Left cardiac atrium (tissue), 4 donors: Measurements from ENCODE around the gene PPM1M. TPM values are rescaled to one million over a fixed set of nuclear protein-coding genes. Genes with fewer than 3 reads are reported as not detected.
A peak's percentile ranks its signal among the peaks of the same experiment; 100 is the strongest.

ENCODE experiments used
- ATAC-seq, 2 donors: fragments of 200-7000 bp; cut with Tn5 transposase; one replicate each; pipeline ENCODE4 v1.9.1; 2020; ENCODE audit warnings: mild to moderate bottlenecking in 2 of 2, moderate library complexity in 2 of 2
- DNase-seq: peaks from one replicate; pipeline ENCODE4 v3.0.0-alpha.2; 2020
- intact Hi-C, 2 donors: fragments of 100-400 bp; cut with DNase I; formaldehyde crosslinking; loops; one replicate each; pipeline versions ENCODE4 v1.14.1 to v1.15.1; 2022 to 2023
- total RNA-seq, 2 donors: library from RNA; stranded (reverse); fragmentation: NEBNext Ultra II Directional; extraction: Animal tissue kit (Norgen Biotek cat#: 25700); gene quantifications; one replicate each; pipeline ENCODE4 v1.2.1, GENCODE V29; 2021
- donor health status: DM: no; HTN: yes; CAD: no.
- donor health status: DM: no; HTN: yes; CAD: no; lungs with severe emphysema.
- donor health status: DM: yes; HTN: yes; CAD: no.
- donor health status: Dilated cardiomyopathy.

PPM1M gene
- total RNA-seq, 2 donors from 2014 or later, result 11.8 to 17.4 TPM

DNA sequence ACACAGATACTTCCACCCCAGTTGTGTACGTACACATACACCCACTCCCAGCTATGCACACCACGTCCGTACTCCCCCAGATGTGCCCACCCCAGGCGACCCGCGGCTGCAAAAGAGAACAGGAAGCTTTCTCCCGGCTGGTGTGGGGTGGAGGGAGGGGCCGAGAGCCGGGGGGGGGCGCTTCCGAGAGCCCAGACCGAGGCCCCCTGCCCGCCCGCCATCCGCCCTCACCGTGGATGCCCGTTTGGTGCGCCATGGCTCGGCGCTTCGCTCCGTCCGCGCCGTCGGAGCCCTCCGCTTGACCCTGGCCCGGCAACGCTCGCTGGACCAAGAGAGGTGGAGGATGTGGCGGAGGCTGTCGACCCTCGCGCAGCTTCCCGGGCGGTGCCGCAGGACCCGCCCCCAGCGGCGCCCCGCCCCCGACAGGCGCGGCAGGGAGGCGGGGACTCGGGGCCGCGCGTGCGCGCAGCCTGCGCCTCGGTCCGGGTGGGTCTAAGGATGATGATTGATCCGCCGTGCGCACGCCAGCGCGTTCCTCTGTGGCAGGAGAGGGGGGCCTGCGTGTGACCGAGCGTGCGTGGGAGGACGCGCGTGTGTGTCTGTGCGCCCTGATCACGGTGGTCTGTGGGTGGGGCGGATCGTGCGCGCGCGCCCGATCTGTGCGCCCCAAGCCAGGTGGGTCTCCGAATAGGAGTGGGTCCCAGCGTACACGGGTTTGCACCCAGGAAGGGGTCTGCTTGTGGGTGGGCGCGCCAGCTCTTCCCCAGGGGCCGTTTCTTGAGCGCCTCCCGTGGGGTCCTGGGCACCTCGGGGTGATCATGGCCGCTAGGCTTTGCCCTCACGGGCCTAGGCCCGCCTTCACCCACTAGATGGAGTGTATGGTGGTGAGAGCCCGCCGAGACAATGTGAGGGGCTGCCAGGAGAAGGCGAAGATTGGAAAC, 6.5 kb upstream of the PPM1M start, which contains the start of gene TWF2:
Gene TWF2, minus strand, starts transcription at position 398 of the 941 bp plus-strand sequence. Its CDS starts 142 bp downstream, at position 256.
- ATAC-seq, result peak; percentile 91 to 92
- DNase-seq, result peak; percentile 88
- intact Hi-C loops, result no loop called here

DNA sequence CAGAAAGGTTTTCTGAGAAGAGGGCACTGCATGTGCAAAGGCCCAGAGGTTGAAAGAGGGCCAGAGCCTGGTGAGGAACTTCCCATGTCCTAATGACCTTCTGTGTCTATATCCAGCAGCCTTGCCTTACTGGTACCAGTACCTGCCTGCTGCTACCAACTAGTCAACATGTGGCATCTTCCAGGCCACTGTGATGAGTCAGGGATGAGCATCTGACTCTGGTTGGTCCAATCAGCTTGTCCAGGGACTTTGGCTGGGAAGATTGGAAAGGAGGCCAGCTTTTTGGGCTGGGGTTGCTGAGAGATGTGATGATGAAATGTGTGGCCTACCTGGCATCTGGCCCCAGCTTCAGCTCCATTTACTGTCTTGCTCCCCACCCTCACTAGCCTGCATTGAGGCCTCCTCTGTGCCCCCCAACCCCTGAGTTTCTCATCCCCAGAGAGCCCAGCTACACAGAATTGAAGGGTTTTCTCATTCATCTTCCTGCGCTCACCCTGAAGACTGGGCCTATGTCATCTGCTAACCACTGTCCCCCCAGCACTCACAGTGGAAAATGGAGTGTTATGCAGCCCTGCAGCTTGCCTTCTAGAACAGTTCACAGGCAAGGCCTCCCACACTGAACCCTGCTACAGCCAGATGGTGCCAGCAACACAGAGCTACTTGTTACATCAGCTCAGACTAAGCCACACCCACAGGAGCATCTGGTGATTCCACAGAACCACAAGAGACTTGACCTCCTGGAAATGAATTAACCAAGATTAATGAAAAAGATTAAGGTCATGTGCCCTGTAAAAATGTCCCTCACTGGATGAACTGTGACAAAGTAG, 5.3 kb upstream of the PPM1M start:
- ATAC-seq (no peak), DNase-seq (peak; percentile 57)
- intact Hi-C loops, result loop anchor here in 1 of 2 donors (5.0 kb wide), 1 partner anchor 37 kb away; the partner anchor contains the start of gene WDR82

DNA sequence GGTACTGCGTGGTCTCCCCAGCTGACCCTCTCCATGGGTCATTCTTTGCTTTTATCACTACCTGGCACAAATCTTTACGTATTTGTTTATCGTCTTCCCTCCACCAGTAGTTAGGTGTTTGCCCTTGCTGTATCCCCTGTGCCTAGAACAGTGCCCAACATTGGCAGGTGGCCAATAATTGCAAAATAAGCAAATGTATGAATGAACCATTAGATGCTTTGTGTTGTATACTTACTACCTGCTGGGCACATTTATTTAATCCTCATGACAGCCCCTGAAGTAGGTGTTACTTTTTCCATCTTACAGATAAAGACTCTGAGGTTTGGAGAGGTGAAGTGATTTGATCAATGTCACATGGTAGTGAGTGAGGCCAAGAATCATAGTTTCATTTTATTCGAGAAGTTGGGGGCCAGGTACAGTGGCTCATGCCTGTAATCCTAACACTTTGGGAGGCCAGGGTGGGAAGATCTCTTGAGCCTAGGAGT, 4.6 kb upstream of the PPM1M start:
- no peak for ATAC-seq
- DNase-seq, result no peak
- intact Hi-C loops, result loop anchor here in 1 of 2 donors (5.0 kb wide), 1 partner anchor 36 kb away; the partner anchor contains the start of gene WDR82

DNA sequence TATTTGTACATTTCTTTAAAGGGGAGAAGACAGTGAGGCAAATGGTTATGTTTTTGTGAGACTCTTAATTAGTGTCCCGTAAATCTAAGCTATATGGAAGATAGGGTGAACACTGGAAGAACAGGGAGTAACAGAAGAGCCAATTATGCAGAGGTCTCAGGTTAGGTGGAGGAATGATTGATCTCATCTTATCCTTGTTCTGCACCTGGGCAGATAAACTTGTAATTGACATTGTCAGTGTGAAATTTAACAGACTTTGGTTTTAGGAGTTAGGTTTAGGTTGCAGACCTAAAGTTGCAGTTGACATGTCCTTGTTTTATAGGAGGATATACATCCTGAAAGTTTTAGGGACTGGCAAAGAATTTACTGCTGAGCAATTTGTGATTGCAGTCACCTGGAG, 3.5 kb upstream of the PPM1M start:
- DNase-seq (no peak), ATAC-seq (no peak)
- intact Hi-C loops, result loop anchor here in 1 of 2 donors (5.0 kb wide), 1 partner anchor 35 kb away; the partner anchor contains the start of gene WDR82

DNA sequence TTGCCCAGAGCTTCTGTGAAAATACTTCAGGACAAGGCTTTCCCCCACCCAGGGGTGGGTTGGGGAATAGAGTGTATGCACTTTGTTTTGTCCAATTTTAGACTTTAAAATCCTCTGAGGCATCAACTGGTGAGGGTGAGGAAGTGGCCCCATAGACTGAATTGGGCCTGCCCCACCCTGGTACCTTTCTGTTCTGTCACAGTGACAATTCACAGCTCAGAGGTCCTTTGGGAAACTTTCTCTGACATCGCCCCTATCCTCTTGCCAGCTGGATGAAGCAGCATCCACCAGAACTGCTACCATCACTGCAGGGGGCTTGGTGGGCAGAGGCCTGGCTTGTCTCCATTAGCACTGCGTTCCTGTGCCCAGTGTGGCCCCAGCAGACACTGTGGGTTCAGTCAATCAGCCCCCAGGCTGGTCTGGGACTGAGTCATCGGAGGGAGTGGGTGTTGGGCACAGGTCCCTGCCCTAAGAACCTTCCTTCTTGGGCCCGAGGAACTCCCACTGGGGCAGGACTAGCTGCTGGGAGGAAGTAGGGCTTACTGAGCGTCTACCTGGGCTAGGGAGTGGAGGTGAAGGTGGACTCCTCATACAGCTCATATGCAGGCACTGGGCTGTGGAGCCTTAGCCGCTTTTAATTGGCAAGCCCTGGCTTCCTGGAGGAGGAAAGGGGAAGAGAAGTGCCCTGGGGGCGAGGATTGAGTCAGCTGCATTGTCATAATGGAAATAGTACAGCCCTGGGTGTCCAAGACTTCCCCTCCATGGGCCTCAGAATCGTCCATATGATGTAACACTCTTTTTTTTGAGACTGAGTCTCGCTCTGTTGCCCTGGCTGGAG, 1.5 kb upstream of the PPM1M start:
- ATAC-seq (peak in 1 of 2 donors; percentile 8), DNase-seq (no peak)
- intact Hi-C loops, result loop anchor here in 1 of 2 donors (5.0 kb wide), 1 partner anchor 33 kb away; the partner anchor contains the start of gene WDR82

DNA sequence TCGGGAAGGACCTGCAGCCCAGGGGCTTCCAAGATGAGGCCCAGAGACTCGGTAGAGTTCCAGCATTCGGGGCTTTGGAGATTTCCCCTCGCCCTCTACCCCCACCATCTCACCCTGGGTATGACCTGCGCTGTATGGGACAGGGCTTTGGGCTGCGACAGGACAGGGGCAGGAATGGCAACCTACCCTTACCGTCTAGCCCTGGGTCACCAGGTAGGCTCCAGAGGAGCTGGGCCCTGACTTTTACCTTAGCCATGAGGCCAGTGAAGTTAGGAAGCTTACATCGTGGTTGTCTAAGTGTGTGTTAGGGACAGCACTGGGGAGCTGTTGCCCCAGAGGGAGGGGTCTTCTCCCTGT, 683 bp downstream of the PPM1M start:
- intact Hi-C loops, result no loop called here
- peak; percentile 0 to 13 for ATAC-seq
- no peak for DNase-seq

DNA sequence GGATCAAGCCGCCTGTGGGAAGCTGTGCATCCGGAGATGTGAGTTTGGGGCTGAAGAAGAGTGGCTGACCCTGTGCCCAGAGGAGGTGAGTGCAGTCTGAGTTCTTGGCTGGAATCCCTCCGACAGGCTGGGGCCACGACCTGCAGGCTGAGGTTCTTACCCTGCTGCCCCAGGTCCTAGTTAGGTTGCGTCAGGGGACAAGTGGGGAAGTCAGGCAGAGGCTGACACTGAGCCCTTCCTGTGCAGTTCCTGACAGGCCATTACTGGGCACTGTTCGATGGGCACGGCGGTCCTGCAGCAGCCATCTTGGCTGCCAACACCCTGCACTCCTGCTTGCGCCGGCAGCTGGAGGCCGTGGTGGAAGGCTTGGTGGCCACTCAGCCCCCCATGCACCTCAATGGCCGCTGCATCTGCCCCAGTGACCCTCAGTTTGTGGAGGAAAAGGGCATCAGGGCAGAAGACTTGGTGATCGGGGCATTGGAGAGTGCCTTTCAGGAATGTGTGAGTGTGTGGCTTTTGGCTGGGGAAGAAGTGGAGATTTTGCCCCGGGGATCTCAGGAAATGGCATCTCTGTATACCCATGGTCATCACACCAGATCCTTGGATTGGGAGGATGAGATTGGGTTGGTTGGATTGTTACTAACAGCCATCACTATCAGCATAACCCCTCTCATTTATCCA, 1.3 kb downstream of the PPM1M start:
- DNase-seq, result no peak
- intact Hi-C loops, result no loop called here
- peak in 1 of 2 donors; percentile 5 for ATAC-seq

DNA sequence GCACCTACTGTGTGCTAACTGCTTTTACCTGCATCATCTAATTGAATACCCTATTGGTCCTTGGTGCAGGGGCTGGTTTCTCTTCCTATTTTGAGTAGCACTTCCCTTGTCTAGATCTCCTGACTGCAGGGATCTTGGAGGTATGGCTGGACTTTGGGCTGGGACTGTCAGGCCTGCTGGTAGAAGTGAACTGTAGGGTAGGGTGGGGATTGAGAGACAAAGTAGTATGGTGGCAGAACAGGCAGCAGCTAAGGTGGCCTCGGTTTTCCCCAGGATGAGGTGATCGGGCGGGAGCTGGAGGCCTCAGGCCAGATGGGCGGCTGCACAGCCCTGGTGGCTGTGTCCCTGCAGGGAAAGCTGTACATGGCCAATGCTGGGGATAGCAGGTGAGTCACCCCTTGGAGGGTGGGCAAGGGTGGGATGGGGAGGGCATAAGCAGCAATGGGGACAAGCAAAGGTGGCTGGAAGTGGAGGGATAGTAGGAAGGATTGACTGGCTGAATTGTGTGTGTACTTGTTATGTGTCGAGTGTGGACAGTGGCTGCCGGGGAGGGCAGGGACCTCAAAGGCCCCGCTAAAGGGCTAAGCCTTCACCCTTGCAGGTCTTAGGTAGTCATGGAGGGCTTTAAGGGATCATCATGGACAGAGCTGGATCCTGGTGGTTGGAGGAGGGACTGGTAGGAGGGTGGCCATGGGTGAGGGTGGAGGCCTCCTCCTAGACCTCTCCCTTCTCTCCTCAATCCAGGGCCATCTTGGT, 2.0 kb downstream of the PPM1M start:
- DNase-seq, result no peak
- ATAC-seq, result no peak
- intact Hi-C loops, result no loop called here

DNA sequence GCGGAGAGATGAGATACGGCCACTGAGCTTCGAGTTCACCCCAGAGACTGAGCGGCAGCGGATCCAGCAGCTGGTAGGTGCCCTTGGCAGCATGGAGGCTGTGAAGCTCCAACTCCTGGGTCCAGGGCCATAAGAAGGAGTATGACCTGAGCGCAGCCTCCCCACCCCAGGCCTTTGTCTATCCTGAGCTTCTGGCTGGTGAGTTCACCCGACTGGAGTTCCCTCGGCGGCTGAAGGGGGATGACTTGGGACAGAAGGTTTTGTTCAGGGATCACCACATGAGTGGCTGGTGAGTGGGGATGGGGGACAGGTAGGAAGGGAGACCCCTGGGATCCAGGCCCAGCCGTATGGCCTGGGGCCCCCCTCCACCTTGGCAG, 2.6 kb downstream of the PPM1M start:
- intact Hi-C loops, result no loop called here
- DNase-seq (no peak), ATAC-seq (no peak)

DNA sequence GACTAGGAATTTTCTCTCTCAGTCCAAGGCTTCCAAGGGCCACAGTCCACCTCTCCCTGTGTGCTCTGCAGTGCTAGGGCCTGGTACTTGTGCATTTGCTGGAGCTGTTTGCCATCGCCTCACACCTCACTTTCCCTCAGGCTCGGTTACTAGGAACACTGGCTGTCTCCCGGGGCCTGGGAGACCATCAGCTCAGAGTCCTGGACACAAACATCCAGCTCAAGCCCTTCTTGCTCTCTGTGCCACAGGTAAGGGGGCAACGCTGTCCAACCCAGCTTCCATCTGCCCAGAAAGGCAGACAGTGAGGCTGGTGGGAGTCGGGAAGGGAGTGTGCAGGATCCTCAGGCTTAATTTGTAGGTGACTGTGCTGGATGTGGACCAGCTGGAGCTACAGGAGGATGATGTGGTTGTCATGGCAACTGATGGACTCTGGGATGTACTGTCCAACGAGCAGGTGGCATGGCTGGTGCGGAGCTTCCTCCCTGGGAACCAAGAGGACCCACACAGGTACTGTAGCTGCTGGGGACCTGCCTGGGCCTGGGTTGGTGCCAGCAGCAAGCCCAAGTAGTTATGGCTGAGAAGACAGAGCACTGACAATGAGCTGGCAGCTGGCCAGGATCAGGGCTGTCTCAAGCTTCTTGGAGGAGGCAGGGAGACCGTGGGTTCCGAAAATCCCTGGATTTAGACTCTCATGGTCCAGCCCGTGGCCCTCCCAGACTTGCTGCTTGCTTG, 3.4 kb downstream of the PPM1M start:
- no peak for ATAC-seq
- DNase-seq, result peak; percentile 61

DNA sequence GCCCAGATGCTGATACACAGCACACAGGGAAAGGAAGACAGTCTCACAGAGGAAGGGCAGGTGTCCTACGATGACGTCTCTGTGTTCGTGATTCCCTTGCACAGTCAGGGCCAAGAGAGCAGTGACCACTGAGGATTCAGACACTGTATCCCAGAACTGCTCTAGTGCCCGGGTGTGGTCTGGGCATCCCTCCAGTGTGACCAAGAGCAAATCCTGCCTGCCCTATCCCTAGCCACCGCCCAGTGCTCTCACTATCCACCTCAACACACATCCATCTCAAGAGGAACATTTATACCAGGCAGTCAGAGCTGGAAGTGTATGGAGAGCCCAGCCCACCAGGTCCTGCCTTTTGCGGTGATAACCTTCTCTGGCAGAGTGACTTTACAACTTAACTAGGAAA, 4.1 kb downstream of the PPM1M start:
- no peak for ATAC-seq
- intact Hi-C loops, result no loop called here
- DNase-seq, result no peak

More for the DNA sequence above, 3.4 kb downstream of the PPM1M start:
- intact Hi-C loops, result no loop called here

DNA sequence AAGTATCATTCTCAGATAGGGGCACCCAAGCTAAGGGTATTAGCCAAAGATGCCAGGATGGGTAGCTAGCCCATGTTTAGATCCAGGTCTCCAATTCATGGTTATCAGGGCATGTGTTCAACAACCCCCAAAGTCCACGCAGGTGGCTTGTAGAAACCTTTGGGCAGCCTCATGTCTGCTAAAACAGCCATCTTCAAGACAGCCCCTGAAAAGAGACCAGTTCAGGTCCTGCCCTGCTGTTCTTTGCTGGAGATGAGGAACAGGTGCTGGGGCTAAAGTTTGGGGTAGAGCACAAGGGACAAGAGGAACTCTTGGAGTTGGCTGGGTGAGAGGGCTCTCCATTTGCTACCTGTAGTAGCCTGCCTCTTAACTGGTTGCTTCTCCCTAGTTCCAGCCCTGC, 4.6 kb downstream of the PPM1M start:
- intact Hi-C loops, result no loop called here
- ATAC-seq (no peak), DNase-seq (no peak)

DNA sequence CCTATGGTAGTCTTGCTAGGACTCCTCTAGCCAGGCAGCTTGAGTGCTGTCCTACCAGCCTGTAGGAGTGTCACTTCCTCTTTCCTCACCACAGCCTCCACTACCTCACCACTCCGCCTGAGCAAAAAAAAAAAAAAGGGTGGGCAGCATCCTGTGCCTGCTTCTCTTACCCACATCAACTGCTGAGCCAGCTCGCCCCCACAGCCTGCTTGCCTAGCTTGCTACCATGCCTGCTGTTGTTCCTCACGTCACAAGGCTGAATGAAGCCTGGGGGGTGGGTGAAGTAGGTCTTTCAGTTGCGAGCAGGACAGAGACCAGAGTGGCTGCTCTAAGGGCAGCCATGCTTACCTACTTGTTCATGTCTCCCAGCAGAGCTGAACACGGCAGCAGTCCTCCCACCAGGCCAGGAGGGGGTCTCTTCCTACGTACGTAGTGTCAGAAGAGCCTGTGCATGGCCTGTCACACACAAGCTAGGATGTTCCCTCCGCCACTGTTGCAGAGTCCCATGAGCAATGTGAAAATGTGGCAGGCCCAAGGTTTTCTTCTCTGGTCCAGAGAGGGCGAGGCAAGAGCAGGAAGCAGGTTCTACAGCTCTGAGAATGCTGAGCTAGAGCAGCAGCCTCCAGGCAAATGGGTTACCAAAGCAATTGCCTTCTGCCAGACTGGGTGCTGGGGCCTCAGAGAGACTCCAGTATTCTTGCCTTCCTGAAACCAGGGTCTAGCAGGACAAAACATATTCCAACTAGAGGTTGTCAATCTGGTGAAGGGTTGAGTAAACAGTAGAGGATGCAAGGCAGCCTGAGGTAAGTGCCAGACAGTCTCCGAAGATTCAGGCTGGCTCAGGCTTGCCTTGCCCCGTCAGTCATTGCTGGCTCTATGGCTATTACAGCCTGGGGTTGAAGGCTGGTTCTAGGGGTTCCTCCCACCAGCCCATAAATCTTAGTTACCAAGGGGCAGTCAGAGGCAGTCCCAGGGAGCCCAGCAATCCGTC, 8.1 kb downstream of the PPM1M start:
- DNase-seq, result peak; percentile 64
- intact Hi-C loops, result no loop called here
- ATAC-seq, result peak; percentile 70 to 81

DNA sequence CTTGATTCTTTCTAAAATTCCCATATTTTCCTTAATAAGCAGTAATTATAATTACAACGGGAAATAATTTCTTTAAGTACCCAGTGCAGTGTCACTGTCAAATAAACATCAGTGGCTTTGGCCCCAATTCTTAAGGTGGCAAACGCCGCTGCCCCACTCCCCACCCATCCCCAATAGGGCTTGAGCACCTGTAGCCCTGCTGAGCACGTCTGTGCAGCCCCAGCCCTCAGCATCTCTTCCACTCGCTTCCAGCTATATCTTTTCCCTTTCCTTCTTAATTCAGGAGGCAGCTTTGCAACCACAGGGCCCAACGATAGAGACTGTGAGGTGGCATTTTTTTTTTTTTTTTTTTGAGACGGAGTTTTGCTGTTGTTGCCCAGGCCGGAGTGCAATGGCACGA, 9.0 kb downstream of the PPM1M start:
- ATAC-seq, result no peak
- intact Hi-C loops, result no loop called here
- DNase-seq, result no peak

DNA sequence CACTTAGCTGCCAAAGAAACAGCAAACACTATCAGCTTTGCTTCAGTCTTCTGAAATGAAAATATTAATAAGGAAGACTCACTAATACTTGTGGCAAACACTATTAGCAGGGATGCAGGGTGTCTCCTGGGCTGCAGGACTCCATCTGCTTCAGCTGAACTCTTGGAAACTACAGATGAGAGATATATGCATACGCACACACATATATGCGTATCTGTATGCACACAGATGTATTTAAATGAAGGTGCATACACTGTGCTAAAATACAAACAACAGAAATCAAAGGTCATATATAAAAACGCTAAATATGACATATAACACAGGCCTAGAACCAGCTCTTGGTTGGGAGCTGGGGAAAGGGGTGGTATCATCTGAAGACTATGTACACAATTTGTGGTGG, 10.6 kb downstream of the PPM1M start:
- DNase-seq, result no peak
- no peak for ATAC-seq
- intact Hi-C loops, result no loop called here

DNA sequence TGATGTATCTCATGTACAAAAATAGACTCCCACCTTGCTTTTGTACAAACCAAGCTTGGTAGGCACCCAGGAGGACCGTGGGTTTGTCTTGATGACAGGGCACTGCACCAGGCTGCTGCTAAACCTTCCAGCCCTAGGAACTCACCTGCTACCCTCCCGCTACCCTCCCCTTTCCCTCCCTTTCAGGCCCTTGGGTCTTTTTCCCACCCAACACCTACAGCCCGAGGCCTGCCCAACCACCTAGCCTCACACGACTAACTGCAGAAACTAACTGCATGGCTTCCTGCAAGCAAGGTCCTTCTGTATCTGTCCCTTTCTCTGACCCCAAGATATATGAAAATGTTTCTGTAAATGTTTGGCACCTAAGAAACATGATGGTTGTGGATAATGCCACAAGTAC, 11.1 kb downstream of the PPM1M start:
- intact Hi-C loops, result no loop called here
- no peak for DNase-seq
- no peak for ATAC-seq
